Karpas-422 (cell line): ENCODE measurements around the gene GUCA1C. TPM values are rescaled to one million over a fixed set of nuclear protein-coding genes. Genes with fewer than 3 reads are reported as not detected.

Source experiments
- DNase-seq: peaks from one replicate; pipeline ENCODE4 v3.0.0-alpha.2; 2015
- H2AFZ ChIP-seq: fragments of 200-600 bp; sonication (generic); 2 replicates; pipeline ENCODE4 v1.6.1; 2014; ENCODE audit warnings: antibody characterized with exemption, low read length, mixed read lengths
- H3K27ac ChIP-seq: fragments of 200-600 bp; sonication (generic); 2 replicates; pipeline ENCODE4 v1.5.1; 2014; ENCODE audit warnings: mild to moderate bottlenecking, low read length, moderate library complexity
- H3K27me3 ChIP-seq: fragments of 200-600 bp; sonication (generic); 2 replicates; pipeline ENCODE4 v1.6.1; 2014; ENCODE audit warnings: low read length, mixed read lengths
- H3K36me3 ChIP-seq: fragments of 200-600 bp; sonication (generic); 2 replicates; pipeline ENCODE4 v1.6.1; 2014; ENCODE audit warnings: low read length, mixed read lengths; ENCODE audit not compliant: insufficient read depth
- H3K4me1 ChIP-seq: fragments of 200-600 bp; sonication (generic); 2 replicates; pipeline ENCODE4 v1.6.1; 2014; ENCODE audit warnings: mild to moderate bottlenecking, low read length, mixed read lengths
- H3K4me2 ChIP-seq: fragments of 200-600 bp; sonication (generic); 2 replicates; pipeline ENCODE4 v1.6.1; 2014; ENCODE audit warnings: low read length, low read depth, mild to moderate bottlenecking; ENCODE audit not compliant: poor library complexity, severe bottlenecking
- H3K4me3 ChIP-seq: fragments of 200-600 bp; sonication (generic); 2 replicates; pipeline ENCODE4 v1.5.1; 2014; ENCODE audit warnings: mild to moderate bottlenecking, antibody characterized with exemption, low read length, mixed read lengths
- H3K79me2 ChIP-seq: fragments of 200-600 bp; sonication (generic); 2 replicates; pipeline ENCODE4 v1.6.1; 2014; ENCODE audit warnings: mild to moderate bottlenecking, low read length, mixed read lengths
- H3K9ac ChIP-seq: fragments of 200-600 bp; sonication (generic); 2 replicates; pipeline ENCODE4 v1.6.0; 2014; ENCODE audit warnings: low read length
- H3K9me2 ChIP-seq: fragments of 200-600 bp; sonication (generic), shearing (Covaris generic); replicated peaks from 2 replicates; pipeline ENCODE4 v1.6.0; 2014; ENCODE audit warnings: mild to moderate bottlenecking, low read length, moderate library complexity; ENCODE audit not compliant: insufficient read depth
- H3K9me3 ChIP-seq: fragments of 300-700, 200-600 bp; sonication (generic); 2 replicates; pipeline ENCODE4 v1.6.1; 2014; ENCODE audit warnings: low read length, mixed read lengths
- H4K20me1 ChIP-seq: fragments of 200-600 bp; sonication (generic); 2 replicates; pipeline ENCODE4 v1.6.1; 2014; ENCODE audit warnings: mild to moderate bottlenecking, antibody characterized with exemption, low read length, low read depth; ENCODE audit not compliant: insufficient read depth
- total RNA-seq: library from RNA; depleted of rRNA; stranded (reverse); fragments of >200 nt; shearing (Covaris generic); gene quantifications from 2 replicates; pipeline ENCODE4 v1.2.3, GENCODE V29; 2014; ENCODE audit warnings: low replicate concordance

Gene GUCA1C
- total RNA-seq, 1 experiment from 2014 or later, result not detected

GRCh38 chr3:108959017-108959416 is 5.3 kb upstream of the GUCA1C start:
- no peaks in the 10 kb centered on the region for H3K36me3 ChIP-seq
- H3K9ac ChIP-seq, result no peak overlapping the region
- H3K4me1 ChIP-seq, result no peaks in the 10 kb centered on the region
- no peak for DNase-seq
- H3K9me3 ChIP-seq, result no peaks in the 10 kb centered on the region
- no peaks in the 10 kb centered on the region for H3K9me2 ChIP-seq
- no peak overlapping the region for H3K4me3 ChIP-seq
- no peak overlapping the region for H3K27ac ChIP-seq
- H4K20me1 ChIP-seq, result no peaks in the 10 kb centered on the region
- no peak overlapping the region for H2AFZ ChIP-seq
- no peaks in the 10 kb centered on the region for H3K27me3 ChIP-seq
- no peaks in the 10 kb centered on the region for H3K79me2 ChIP-seq
- no peak overlapping the region for H3K4me2 ChIP-seq

GRCh38 chr3:108953210-108953609 is 469 bp downstream of the GUCA1C start:
- no peak overlapping the region for H2AFZ ChIP-seq
- no peaks in the 10 kb centered on the region for H3K9me3 ChIP-seq
- no peaks in the 10 kb centered on the region for H3K27me3 ChIP-seq
- H3K9ac ChIP-seq, result no peak overlapping the region
- DNase-seq, result no peak
- H3K9me2 ChIP-seq, result no peaks in the 10 kb centered on the region
- H3K4me3 ChIP-seq, result no peak overlapping the region
- no peak overlapping the region for H3K27ac ChIP-seq
- no peaks in the 10 kb centered on the region for H3K36me3 ChIP-seq
- no peaks in the 10 kb centered on the region for H3K79me2 ChIP-seq
- H3K4me2 ChIP-seq, result no peak overlapping the region
- H3K4me1 ChIP-seq, result no peaks in the 10 kb centered on the region
- H4K20me1 ChIP-seq, result no peaks in the 10 kb centered on the region

GRCh38 chr3:108951820-108952501 is 1.7 kb downstream of the GUCA1C start:
- Histone ChIP-seq H3K4me1 (no peaks in the 10 kb centered on the region), H3K4me2 (no peak overlapping the region), H2AFZ (no peak overlapping the region), H3K36me3 (no peaks in the 10 kb centered on the region), H3K79me2 (no peaks in the 10 kb centered on the region), H3K9me3 (no peaks in the 10 kb centered on the region), H3K9me2 (no peaks in the 10 kb centered on the region), H3K27ac (no peak overlapping the region), H3K9ac (no peak overlapping the region), H3K4me3 (no peak overlapping the region), H4K20me1 (no peaks in the 10 kb centered on the region), H3K27me3 (no peaks in the 10 kb centered on the region)
- DNase-seq, result no peak

GRCh38 chr3:108947855-108948254 is 5.8 kb downstream of the GUCA1C start:
- Histone ChIP-seq H3K9me2 (no peaks in the 10 kb centered on the region), H3K9ac (no peak overlapping the region), H3K36me3 (no peaks in the 10 kb centered on the region), H4K20me1 (no peaks in the 10 kb centered on the region), H2AFZ (no peak overlapping the region), H3K27me3 (no peaks in the 10 kb centered on the region), H3K4me2 (no peak overlapping the region), H3K27ac (no peak overlapping the region), H3K79me2 (no peaks in the 10 kb centered on the region), H3K9me3 (no peaks in the 10 kb centered on the region), H3K4me1 (no peaks in the 10 kb centered on the region), H3K4me3 (no peak overlapping the region)
- DNase-seq, result no peak

GRCh38 chr3:108946292-108947285 is 7.1 kb downstream of the GUCA1C start:
- Histone ChIP-seq H4K20me1 (no peaks in the 10 kb centered on the region), H3K36me3 (no peaks in the 10 kb centered on the region), H3K4me1 (no peaks in the 10 kb centered on the region), H2AFZ (no peak overlapping the region), H3K9me3 (no peaks in the 10 kb centered on the region), H3K4me3 (no peak overlapping the region), H3K27me3 (no peaks in the 10 kb centered on the region), H3K27ac (no peak overlapping the region), H3K79me2 (no peaks in the 10 kb centered on the region), H3K4me2 (no peak overlapping the region), H3K9me2 (no peaks in the 10 kb centered on the region), H3K9ac (no peak overlapping the region)
- DNase-seq, result no peak

GRCh38 chr3:108940568-108941263 is 13.0 kb downstream of the GUCA1C start:
- Histone ChIP-seq H3K36me3 (no peaks in the 10 kb centered on the region), H3K4me1 (no peaks in the 10 kb centered on the region), H3K9me3 (no peaks in the 10 kb centered on the region), H3K27ac (no peak overlapping the region), H3K4me3 (no peak overlapping the region), H3K4me2 (no peak overlapping the region), H3K27me3 (no peaks in the 10 kb centered on the region), H3K9me2 (no peaks in the 10 kb centered on the region), H3K79me2 (no peaks in the 10 kb centered on the region), H4K20me1 (no peaks in the 10 kb centered on the region), H3K9ac (no peak overlapping the region), H2AFZ (no peak overlapping the region)
- no peak for DNase-seq

- H3K4me2 ChIP-seq, result no peak overlapping the region
- H3K79me2 ChIP-seq, result no peaks in the 10 kb centered on the region
- no peaks in the 10 kb centered on the region for H3K9me3 ChIP-seq
- H4K20me1 ChIP-seq, result no peaks in the 10 kb centered on the region
- H3K9me2 ChIP-seq, result no peaks in the 10 kb centered on the region
- H3K27me3 ChIP-seq, result no peaks in the 10 kb centered on the region
- no peak overlapping the region for H3K9ac ChIP-seq
- no peak overlapping the region for H3K4me3 ChIP-seq
- H3K4me1 ChIP-seq, result no peaks in the 10 kb centered on the region
- H3K27ac ChIP-seq, result no peak overlapping the region
- DNase-seq, result no peak
- no peaks in the 10 kb centered on the region for H3K36me3 ChIP-seq
- H2AFZ ChIP-seq, result no peak overlapping the region
Observed at GRCh38 chr3:108940166-108940565, 13.5 kb downstream of the GUCA1C start.
